Right atrium auricular region (tissue), 2 donors: Measurements from ENCODE around the gene ADGRD1. TPM values are rescaled to one million over a fixed set of nuclear protein-coding genes. Genes with fewer than 3 reads are reported as not detected.
A peak's percentile ranks its signal among the peaks of the same experiment; 100 is the strongest.
"Not testable (repeated sequence)": the region's sequence is repeated elsewhere in the genome, so short reads cannot be mapped to it uniquely, and the experiment has no call there.

Source experiments
- DNase-seq: peaks from one replicate; pipeline ENCODE4 v3.0.0-alpha.2; 2019; ENCODE audit warnings: low spot score
- H3K27ac ChIP-seq, 2 donors: fragments of 200-600 bp; sonication (generic); 1 replicate in 1 of 2; 2 replicates in 1 of 2; pipeline ENCODE4 v1.5.1; 2016 to 2019
- H3K27me3 ChIP-seq, 2 donors: fragments of 200-600 bp; sonication (generic); one replicate each; pipeline versions ENCODE4 v1.5.1 to v1.6.0; 2017 to 2019
- H3K36me3 ChIP-seq: fragments of 200-600 bp; sonication (generic); one replicate; pipeline ENCODE4 v1.5.1; 2016
- H3K4me1 ChIP-seq, 2 donors: fragments of 200-600 bp; sonication (generic); one replicate each; pipeline versions ENCODE4 v1.5.1 to v1.6.0; 2017 to 2019
- H3K4me3 ChIP-seq, 2 donors: fragments of 200-600 bp; sonication (generic); 1 replicate in 1 of 2; 2 replicates in 1 of 2; pipeline ENCODE4 v1.5.1; 2017 to 2019; ENCODE audit warnings: mild to moderate bottlenecking in 1 of 2, moderate library complexity in 1 of 2
- H3K9me3 ChIP-seq, 2 donors: fragments of 200-600 bp; sonication (generic); one replicate each; pipeline ENCODE4 v1.5.1; 2019
- total RNA-seq, 2 donors: library from RNA; depleted of rRNA; stranded (reverse); fragments of >200 nt; gene quantifications; one replicate each; pipeline ENCODE4 v1.1.0, GENCODE V29; 2016
- TF ChIP-seq, protein P1 (sequence below), 2 donors: fragments of 200-600 bp; sonication (generic); IDR thresholded peaks; one replicate each; pipeline ENCODE4 v1.5.1; 2019; ENCODE audit warnings: antibody characterized with exemption in 2 of 2

ADGRD1 gene
- 100 to 1,000 TPM; 120 to 168 TPM for total RNA-seq

GRCh38 chr12:130953771-130954543 is at the start of gene ADGRD1:
Gene ADGRD1 (plus strand): TSS chr12:130953907. CDS start chr12:130954466, 559 bp downstream.
- H3K4me3 ChIP-seq, result peak within 1 kb of the TSS; percentile 62 to 69
- H3K4me1 ChIP-seq, result peaks cover 0 to 46% of the 10 kb centered on the region in 2 donors
- peak; percentile 88 for DNase-seq
- no peaks in the 10 kb centered on the region for H3K9me3 ChIP-seq
- peak within 1 kb of the TSS; percentile 91 to 94 for H3K27ac ChIP-seq
- H3K27me3 ChIP-seq, result no peaks in the 10 kb centered on the region
- TF ChIP-seq, protein P1, sequence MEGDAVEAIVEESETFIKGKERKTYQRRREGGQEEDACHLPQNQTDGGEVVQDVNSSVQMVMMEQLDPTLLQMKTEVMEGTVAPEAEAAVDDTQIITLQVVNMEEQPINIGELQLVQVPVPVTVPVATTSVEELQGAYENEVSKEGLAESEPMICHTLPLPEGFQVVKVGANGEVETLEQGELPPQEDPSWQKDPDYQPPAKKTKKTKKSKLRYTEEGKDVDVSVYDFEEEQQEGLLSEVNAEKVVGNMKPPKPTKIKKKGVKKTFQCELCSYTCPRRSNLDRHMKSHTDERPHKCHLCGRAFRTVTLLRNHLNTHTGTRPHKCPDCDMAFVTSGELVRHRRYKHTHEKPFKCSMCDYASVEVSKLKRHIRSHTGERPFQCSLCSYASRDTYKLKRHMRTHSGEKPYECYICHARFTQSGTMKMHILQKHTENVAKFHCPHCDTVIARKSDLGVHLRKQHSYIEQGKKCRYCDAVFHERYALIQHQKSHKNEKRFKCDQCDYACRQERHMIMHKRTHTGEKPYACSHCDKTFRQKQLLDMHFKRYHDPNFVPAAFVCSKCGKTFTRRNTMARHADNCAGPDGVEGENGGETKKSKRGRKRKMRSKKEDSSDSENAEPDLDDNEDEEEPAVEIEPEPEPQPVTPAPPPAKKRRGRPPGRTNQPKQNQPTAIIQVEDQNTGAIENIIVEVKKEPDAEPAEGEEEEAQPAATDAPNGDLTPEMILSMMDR (IDR thresholded peaks at IDR 0.05), result no peak
- peaks cover 26% of the 10 kb centered on the region for H3K36me3 ChIP-seq

- Histone ChIP-seq H3K4me1 (no peaks in the 10 kb centered on the region), H3K9me3 (no peaks in the 10 kb centered on the region), H3K27me3 (no peaks in the 10 kb centered on the region), H3K36me3 (no peaks in the 10 kb centered on the region), H3K4me3 (no peak overlapping the region), H3K27ac (no peak overlapping the region)
- TF ChIP-seq, protein P1 (IDR thresholded peaks at IDR 0.05), result no peak
- DNase-seq, result no peak
These were observed 49.6 kb upstream of the ADGRD1 start for GRCh38 chr12:130904064-130904463.

DNA sequence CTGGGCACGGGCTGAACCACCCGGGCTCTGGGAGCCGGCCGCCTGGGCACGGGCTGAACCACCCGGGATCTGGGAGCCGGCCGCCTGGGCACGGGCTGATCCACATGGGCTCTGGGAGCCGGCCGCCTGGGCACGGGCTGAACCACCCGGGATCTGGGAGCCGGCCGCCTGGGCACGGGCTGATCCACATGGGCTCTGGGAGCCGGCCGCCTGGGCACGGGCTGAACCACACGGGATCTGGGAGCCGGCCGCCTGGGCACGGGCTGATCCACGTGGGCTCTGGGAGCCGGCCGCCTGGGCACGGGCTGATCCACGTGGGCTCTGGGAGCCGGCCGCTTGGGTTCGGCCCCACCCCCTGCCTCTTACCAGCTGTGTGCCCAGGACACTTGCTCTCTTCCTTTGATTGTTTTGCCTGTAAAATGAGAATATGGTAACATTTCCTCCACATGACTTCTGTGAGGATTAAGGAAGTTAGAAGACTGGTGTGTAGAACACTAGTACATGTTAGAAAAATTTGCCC is 48.7 kb upstream of the ADGRD1 start:
- H3K4me1 ChIP-seq, H3K36me3 ChIP-seq, H3K27me3 ChIP-seq, H3K9me3 ChIP-seq, H3K4me3 ChIP-seq, H3K27ac ChIP-seq: not testable (repeated sequence)
- peak; percentile 28 for DNase-seq

DNA sequence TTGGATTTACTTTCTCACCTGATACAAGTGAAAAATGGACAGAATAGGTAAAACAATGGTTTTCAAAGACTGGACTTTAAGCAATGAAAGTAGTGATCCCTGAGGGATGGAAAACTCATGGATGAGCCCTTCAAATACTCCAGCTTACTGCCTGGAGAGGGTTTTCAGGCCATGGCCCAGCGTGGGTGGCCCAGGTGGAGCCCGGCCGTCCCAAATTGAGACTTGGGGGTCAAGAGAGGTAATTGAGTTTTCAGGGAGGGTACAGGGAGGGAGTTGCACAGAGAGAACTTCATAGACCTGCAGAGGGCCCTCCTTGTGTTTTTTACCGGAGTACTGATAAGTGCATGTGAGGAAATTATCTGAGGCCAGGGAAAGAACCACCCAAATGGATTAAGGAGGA is 44.6 kb upstream of the ADGRD1 start:
- no peak overlapping the region for H3K27ac ChIP-seq
- H3K4me1 ChIP-seq, result no peaks in the 10 kb centered on the region
- peaks cover 0 to 14% of the 10 kb centered on the region in 2 donors for H3K9me3 ChIP-seq
- no peaks in the 10 kb centered on the region for H3K36me3 ChIP-seq
- H3K4me3 ChIP-seq, result no peak overlapping the region
- TF ChIP-seq, protein P1 (IDR thresholded peaks at IDR 0.05), result no peak
- DNase-seq, result no peak
- H3K27me3 ChIP-seq, result no peaks in the 10 kb centered on the region

GRCh38 chr12:130911193-130911592 is 42.5 kb upstream of the ADGRD1 start:
- Histone ChIP-seq H3K4me1 (no peaks in the 10 kb centered on the region), H3K9me3 (peaks cover 0 to 14% of the 10 kb centered on the region in 2 donors), H3K27ac (no peak overlapping the region), H3K36me3 (no peaks in the 10 kb centered on the region), H3K4me3 (no peak overlapping the region), H3K27me3 (no peaks in the 10 kb centered on the region)
- TF ChIP-seq, protein P1 (IDR thresholded peaks at IDR 0.05), result no peak
- no peak for DNase-seq

DNA sequence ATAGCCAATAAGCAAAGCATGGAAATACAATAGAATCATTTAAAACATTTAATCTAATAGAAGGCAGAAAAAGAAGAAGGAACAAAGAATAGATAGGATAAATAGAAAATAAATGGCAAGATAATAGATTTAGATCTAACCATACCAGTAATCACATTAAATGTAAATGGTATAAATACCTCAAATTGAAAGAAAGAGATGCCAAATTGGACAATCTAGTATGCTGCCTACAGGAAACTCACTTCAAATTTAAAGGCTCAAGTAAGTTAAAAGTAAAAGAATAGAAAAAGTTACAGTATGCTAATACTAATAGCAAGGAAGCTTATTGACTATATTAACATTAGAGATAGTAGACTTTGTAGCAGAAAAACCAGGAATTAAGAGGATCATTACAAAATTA is 41.8 kb upstream of the ADGRD1 start:
- Histone ChIP-seq H3K4me1 (no peaks in the 10 kb centered on the region), H3K9me3 (peaks cover 0 to 14% of the 10 kb centered on the region in 2 donors), H3K4me3 (no peak overlapping the region), H3K27me3 (no peaks in the 10 kb centered on the region), H3K27ac (no peak overlapping the region), H3K36me3 (no peaks in the 10 kb centered on the region)
- TF ChIP-seq, protein P1 (IDR thresholded peaks at IDR 0.05), result no peak
- no peak for DNase-seq
